K562 (cell line): ENCODE data around the gene CHAC1. TPM values are rescaled to one million over a fixed set of nuclear protein-coding genes. Genes with fewer than 3 reads are reported as not detected.

ENCODE experiments used
- ETV1 ChIP-seq: fragments of 450-650 bp; conservative IDR thresholded peaks from 2 replicates; pipeline ENCODE4 v1.6.1; 2016; ENCODE audit warnings: missing genetic modification characterization, control low read depth, low read depth, missing compliant biosample characterization
- FUS ChIP-seq: fragments of 200-400 bp; formaldehyde crosslinking; optimal IDR thresholded peaks from 2 replicates; pipeline ENCODE3; 2017; ENCODE audit warnings: low read depth, low read length
- KLF16 ChIP-seq: IDR thresholded peaks from 2 replicates; pipeline ENCODE4 v1.6.1; 2016; ENCODE audit warnings: antibody characterized with exemption
- MAFG ChIP-seq: fragments of 450-650 bp; conservative IDR thresholded peaks from 2 replicates; pipeline ENCODE4 v1.6.1; 2016; ENCODE audit warnings: missing genetic modification characterization, missing compliant biosample characterization
- MLLT1 ChIP-seq, 2 experiments: fragments of 450-650 bp; IDR thresholded peaks; 2 replicates each; pipeline ENCODE4 v1.6.1; 2016
- MYBL2 ChIP-seq, 2 experiments: fragments of 450-650 bp in 1 of 2; sonication (generic) in 1 of 2; formaldehyde crosslinking in 1 of 2; IDR thresholded peaks; 2 replicates each; pipeline versions ENCODE4 v1.6.1 to v1.8.1; 2017 to 2022; ENCODE audit warnings: borderline replicate concordance in 1 of 2, inconsistent platforms in 1 of 2, low read depth in 1 of 2, mild to moderate bottlenecking in 1 of 2, missing genetic modification reagents in 1 of 2, moderate library complexity in 1 of 2
- NFE2L1 ChIP-seq: fragments of 450-650 bp; IDR thresholded peaks from 2 replicates; pipeline ENCODE4 v1.6.1; 2016; ENCODE audit warnings: missing genetic modification characterization, low read depth, mild to moderate bottlenecking, missing compliant biosample characterization, moderate library complexity, borderline replicate concordance
- NUFIP1 ChIP-seq: fragments of 450-650 bp; IDR thresholded peaks from 2 replicates; pipeline ENCODE4 v1.6.1; 2018; ENCODE audit not compliant: partially characterized antibody
- SMC3 ChIP-seq: conservative IDR thresholded peaks from 2 replicates; pipeline ENCODE4 v1.6.1; 2011; ENCODE audit warnings: low read depth, low read length, improper control_type of control experiment; ENCODE audit not compliant: insufficient read depth
- SUPT5H ChIP-seq: fragments of 450-650 bp; IDR thresholded peaks from 2 replicates; pipeline ENCODE4 v1.6.1; 2016
- U2AF1 ChIP-seq: fragments of 200-400 bp; formaldehyde crosslinking; optimal IDR thresholded peaks from 2 replicates; pipeline ENCODE3; 2017; ENCODE audit warnings: mild to moderate bottlenecking, low read depth, low read length, moderate library complexity
- UBTF ChIP-seq, 2 experiments: IDR thresholded peaks; 2 replicates each; pipeline ENCODE4 v1.6.1; 2012; ENCODE audit warnings: improper control_type of control experiment in 2 of 2, low read depth in 2 of 2, low read length in 2 of 2, borderline replicate concordance in 1 of 2
- ZNF644 ChIP-seq: fragments of 200-800 bp; sonication (Bioruptor generic); IDR thresholded peaks from 2 replicates; pipeline ENCODE4 v1.6.1; 2016; ENCODE audit warnings: low read depth, missing genetic modification characterization, missing compliant biosample characterization
- ZNF696 ChIP-seq: fragments of 250-450 bp; sonication (Bioruptor Pico); conservative IDR thresholded peaks from 2 replicates; pipeline ENCODE4 v1.4.0; 2020; ENCODE audit warnings: mild to moderate bottlenecking, moderate library complexity
- polyA plus RNA-seq, 8 experiments: library from polyadenylated mRNA; depleted of rRNA in 4 of 8; stranded (reverse) in 5 of 8; unstranded in 3 of 8; fragments of >200 nt; fragmentation: Nextera tagmentation in 2 of 8; fragmentation: Illumina TruSeq in 1 of 8; extraction: Ambion mirVana in 2 of 8; extraction: Trizol in 1 of 8; gene quantifications; 2 replicates each; pipeline versions ENCODE4 v1.2.1 to v1.2.3, GENCODE V29; 2011 to 2014; ENCODE audit warnings: inconsistent platforms in 1 of 8, missing spikeins in 1 of 8
- total RNA-seq, 7 experiments: library from RNA; depleted of rRNA in 6 of 7; stranded (reverse); fragments of >200 nt in 6 of 7; fragmentation: Illumina TruSeq in 2 of 7; extraction: Trizol in 2 of 7; gene quantifications; 2 replicates each; pipeline versions ENCODE4 v1.2.1 to v1.2.3, GENCODE V29; 2011 to 2021; ENCODE audit warnings: low replicate concordance in 1 of 7
- TF ChIP-seq, protein P1 (sequence below): IDR thresholded peaks from 2 replicates; pipeline ENCODE4 v1.6.1; 2012; ENCODE audit warnings: low read depth, low read length, improper control_type of control experiment, borderline replicate concordance
- TF ChIP-seq, protein P2 (sequence below): fragments of 450-650 bp; formaldehyde crosslinking; IDR thresholded peaks from 2 replicates; pipeline ENCODE4 v1.4.0; 2020; ENCODE audit warnings: mild to moderate bottlenecking
- TF ChIP-seq, protein P3 (sequence below): fragments of 250-450 bp; sonication (Bioruptor Pico); IDR thresholded peaks from 2 replicates; pipeline ENCODE4 v1.4.0; 2020; ENCODE audit warnings: mild to moderate bottlenecking, moderate library complexity, borderline replicate concordance

Gene CHAC1
- total and polyA plus RNA-seq, 9 of the 15 experiments (the other 6 are each of a cell fraction or from before 2014, with no cell fraction given), result 0.47 to 39.0 (median 7.5) TPM

GRCh38 chr15:40952901-40953712, at the start of gene CHAC1 (continued):
- TF ChIP-seq, protein P1, sequence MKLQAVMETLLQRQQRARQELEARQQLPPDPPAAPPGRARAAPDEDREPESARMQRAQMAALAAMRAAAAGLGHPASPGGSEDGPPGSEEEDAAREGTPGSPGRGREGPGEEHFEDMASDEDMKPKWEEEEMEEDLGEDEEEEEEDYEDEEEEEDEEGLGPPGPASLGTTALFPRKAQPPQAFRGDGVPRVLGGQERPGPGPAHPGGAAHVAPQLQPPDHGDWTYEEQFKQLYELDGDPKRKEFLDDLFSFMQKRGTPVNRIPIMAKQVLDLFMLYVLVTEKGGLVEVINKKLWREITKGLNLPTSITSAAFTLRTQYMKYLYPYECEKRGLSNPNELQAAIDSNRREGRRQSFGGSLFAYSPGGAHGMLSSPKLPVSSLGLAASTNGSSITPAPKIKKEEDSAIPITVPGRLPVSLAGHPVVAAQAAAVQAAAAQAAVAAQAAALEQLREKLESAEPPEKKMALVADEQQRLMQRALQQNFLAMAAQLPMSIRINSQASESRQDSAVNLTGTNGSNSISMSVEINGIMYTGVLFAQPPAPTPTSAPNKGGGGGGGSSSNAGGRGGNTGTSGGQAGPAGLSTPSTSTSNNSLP, result no peak
- TF ChIP-seq MYBL2 (IDR thresholded peaks at IDR 0.05; ENCODE audit: low read depth), result no peak
- TF ChIP-seq MYBL2 (CRISPR knock-in tag; IDR thresholded peaks at IDR 0.05; ENCODE audit: borderline replicate concordance), result no peak
- TF ChIP-seq KLF16, result no peak
- no peak for TF ChIP-seq NUFIP1
- no peak for TF ChIP-seq SMC3
- TF ChIP-seq UBTF (IDR thresholded peaks at IDR 0.05; ENCODE audit: borderline replicate concordance in 1 of 2, low read depth in 2 of 2, low read length in 2 of 2), result no peak
- TF ChIP-seq, protein P2, sequence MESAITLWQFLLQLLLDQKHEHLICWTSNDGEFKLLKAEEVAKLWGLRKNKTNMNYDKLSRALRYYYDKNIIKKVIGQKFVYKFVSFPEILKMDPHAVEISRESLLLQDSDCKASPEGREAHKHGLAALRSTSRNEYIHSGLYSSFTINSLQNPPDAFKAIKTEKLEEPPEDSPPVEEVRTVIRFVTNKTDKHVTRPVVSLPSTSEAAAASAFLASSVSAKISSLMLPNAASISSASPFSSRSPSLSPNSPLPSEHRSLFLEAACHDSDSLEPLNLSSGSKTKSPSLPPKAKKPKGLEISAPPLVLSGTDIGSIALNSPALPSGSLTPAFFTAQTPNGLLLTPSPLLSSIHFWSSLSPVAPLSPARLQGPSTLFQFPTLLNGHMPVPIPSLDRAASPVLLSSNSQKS, result no peak
- TF ChIP-seq, protein P3, sequence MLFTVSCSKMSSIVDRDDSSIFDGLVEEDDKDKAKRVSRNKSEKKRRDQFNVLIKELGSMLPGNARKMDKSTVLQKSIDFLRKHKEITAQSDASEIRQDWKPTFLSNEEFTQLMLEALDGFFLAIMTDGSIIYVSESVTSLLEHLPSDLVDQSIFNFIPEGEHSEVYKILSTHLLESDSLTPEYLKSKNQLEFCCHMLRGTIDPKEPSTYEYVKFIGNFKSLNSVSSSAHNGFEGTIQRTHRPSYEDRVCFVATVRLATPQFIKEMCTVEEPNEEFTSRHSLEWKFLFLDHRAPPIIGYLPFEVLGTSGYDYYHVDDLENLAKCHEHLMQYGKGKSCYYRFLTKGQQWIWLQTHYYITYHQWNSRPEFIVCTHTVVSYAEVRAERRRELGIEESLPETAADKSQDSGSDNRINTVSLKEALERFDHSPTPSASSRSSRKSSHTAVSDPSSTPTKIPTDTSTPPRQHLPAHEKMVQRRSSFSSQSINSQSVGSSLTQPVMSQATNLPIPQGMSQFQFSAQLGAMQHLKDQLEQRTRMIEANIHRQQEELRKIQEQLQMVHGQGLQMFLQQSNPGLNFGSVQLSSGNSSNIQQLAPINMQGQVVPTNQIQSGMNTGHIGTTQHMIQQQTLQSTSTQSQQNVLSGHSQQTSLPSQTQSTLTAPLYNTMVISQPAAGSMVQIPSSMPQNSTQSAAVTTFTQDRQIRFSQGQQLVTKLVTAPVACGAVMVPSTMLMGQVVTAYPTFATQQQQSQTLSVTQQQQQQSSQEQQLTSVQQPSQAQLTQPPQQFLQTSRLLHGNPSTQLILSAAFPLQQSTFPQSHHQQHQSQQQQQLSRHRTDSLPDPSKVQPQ (CRISPR knock-in tag), result no peak
- no peak for TF ChIP-seq FUS
- peak; percentile 69 for TF ChIP-seq U2AF1
- no peak for TF ChIP-seq ZNF644
- no peak for TF ChIP-seq ZNF696 (CRISPR knock-in tag)
- no peak for TF ChIP-seq ETV1
- TF ChIP-seq MAFG (tag), result no peak
- peak; percentile 73 for TF ChIP-seq SUPT5H
- TF ChIP-seq NFE2L1 (tag), result no peak
- peak in 1 of 2 experiments; percentile 77; a peak in 1 of 4 replicates for TF ChIP-seq MLLT1 (IDR thresholded peaks at IDR 0.05)
